Kidney epithelial cell (primary cell): Measurements from ENCODE around the gene B3GNT7. TPM values are rescaled to one million over a fixed set of nuclear protein-coding genes. Genes with fewer than 3 reads are reported as not detected.

Experiments
- DNase-seq: peaks from one replicate; pipeline ENCODE4 v3.0.0-alpha.2; 2010; ENCODE audit warnings: low read depth
- H3K27me3 ChIP-seq: 2 replicates; pipeline ENCODE4 v1.6.0; 2011; ENCODE audit warnings: low read length; ENCODE audit not compliant: control insufficient read depth, insufficient read depth
- H3K36me3 ChIP-seq: 2 replicates; pipeline ENCODE4 v1.5.1; 2011; ENCODE audit warnings: low read length; ENCODE audit not compliant: control insufficient read depth, insufficient read depth
- H3K4me3 ChIP-seq: 2 replicates; pipeline ENCODE4 v1.5.1; 2011; ENCODE audit warnings: low read depth, mild to moderate bottlenecking, control low read depth, low read length
- total RNA-seq: library from RNA; depleted of rRNA; stranded (reverse); fragments of >200 nt; gene quantifications from 2 replicates; pipeline ENCODE4 v1.2.3, GENCODE V29; 2015
- TF ChIP-seq, protein P1 (sequence below): IDR thresholded peaks from 2 replicates; pipeline ENCODE4 v1.5.1; 2011; ENCODE audit warnings: mild to moderate bottlenecking, moderate library complexity, low read length, control low read depth, inconsistent platforms; ENCODE audit not compliant: insufficient read depth, poor library complexity, severe bottlenecking

B3GNT7 gene
- total RNA-seq, 1 donor from 2014 or later, result 8.8 TPM

DNA sequence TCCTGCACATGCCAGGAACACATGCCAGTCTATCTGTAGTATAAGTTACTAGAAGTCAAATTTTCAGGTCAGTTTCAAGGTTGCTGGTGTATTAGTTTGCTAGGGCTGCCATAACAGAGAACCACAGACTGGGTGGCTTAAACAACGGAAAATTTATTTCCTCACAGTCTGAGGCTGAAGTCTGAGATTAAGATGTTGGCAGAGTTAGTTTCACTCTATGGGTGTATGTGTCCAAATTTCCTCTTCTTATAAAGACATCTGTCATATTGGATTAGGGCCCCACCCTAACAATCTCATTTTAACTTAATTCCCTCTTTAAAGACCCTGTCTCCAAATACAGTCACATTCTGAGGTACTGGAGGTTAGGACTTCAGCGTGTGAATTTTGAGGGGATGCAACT is 26.5 kb downstream of the B3GNT7 start:
- Histone ChIP-seq H3K4me3 (no peak overlapping the region), H3K36me3 (no peaks in the 10 kb centered on the region), H3K27me3 (no peaks in the 10 kb centered on the region)
- no peak for DNase-seq
- TF ChIP-seq, protein P1, sequence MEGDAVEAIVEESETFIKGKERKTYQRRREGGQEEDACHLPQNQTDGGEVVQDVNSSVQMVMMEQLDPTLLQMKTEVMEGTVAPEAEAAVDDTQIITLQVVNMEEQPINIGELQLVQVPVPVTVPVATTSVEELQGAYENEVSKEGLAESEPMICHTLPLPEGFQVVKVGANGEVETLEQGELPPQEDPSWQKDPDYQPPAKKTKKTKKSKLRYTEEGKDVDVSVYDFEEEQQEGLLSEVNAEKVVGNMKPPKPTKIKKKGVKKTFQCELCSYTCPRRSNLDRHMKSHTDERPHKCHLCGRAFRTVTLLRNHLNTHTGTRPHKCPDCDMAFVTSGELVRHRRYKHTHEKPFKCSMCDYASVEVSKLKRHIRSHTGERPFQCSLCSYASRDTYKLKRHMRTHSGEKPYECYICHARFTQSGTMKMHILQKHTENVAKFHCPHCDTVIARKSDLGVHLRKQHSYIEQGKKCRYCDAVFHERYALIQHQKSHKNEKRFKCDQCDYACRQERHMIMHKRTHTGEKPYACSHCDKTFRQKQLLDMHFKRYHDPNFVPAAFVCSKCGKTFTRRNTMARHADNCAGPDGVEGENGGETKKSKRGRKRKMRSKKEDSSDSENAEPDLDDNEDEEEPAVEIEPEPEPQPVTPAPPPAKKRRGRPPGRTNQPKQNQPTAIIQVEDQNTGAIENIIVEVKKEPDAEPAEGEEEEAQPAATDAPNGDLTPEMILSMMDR, result no peak

DNA sequence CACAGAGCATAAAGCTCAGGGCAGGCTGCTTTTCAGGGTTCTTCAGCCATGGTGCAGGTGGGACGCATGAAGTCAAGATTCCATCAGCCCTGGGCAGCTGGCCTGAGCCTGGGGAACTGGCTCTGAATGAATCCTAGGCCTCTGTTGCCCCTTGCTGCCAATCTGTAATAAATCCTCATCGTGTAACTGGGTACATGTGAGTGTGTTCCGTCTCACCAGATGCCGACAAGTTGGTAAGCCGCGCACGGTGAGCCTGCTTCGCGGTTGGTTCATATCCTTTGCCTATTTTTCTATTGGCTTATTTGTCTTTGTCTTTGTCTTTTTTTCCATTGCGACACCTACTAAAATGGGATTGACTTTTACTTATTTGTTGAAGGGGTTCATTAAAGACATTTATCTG is 27.7 kb downstream of the B3GNT7 start:
- Histone ChIP-seq H3K4me3 (no peak overlapping the region), H3K36me3 (no peaks in the 10 kb centered on the region), H3K27me3 (no peaks in the 10 kb centered on the region)
- no peak for DNase-seq
- TF ChIP-seq, protein P1, result no peak

DNA sequence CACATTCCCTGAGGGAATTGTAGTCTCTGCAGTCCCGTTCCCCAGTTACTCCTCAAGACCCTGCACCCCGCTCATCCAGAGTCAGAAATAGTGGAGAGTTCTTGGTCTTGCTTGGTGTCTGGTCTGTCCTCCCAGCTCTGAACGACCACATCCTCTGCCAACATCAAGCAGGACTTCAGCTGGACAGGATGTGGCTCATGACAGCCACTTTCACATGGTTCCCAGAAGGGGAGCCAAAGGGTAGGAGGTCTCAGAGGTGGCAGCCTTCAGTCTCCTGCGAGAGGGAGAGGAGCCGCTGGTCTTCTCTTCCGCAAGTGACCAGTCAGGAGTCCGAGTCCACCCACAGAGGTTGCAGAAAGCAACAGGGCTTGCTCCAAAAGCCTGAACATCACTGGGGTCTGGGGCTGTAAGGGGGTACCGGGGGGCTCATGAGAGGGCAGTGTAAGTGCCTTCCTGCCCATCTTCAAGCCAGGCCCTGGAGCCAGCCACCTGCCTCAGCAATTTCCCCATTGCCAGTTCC is 29.8 kb downstream of the B3GNT7 start:
- Histone ChIP-seq H3K36me3 (no peaks in the 10 kb centered on the region), H3K4me3 (no peak overlapping the region), H3K27me3 (no peaks in the 10 kb centered on the region)
- TF ChIP-seq, protein P1, result no peak
- no peak for DNase-seq

DNA sequence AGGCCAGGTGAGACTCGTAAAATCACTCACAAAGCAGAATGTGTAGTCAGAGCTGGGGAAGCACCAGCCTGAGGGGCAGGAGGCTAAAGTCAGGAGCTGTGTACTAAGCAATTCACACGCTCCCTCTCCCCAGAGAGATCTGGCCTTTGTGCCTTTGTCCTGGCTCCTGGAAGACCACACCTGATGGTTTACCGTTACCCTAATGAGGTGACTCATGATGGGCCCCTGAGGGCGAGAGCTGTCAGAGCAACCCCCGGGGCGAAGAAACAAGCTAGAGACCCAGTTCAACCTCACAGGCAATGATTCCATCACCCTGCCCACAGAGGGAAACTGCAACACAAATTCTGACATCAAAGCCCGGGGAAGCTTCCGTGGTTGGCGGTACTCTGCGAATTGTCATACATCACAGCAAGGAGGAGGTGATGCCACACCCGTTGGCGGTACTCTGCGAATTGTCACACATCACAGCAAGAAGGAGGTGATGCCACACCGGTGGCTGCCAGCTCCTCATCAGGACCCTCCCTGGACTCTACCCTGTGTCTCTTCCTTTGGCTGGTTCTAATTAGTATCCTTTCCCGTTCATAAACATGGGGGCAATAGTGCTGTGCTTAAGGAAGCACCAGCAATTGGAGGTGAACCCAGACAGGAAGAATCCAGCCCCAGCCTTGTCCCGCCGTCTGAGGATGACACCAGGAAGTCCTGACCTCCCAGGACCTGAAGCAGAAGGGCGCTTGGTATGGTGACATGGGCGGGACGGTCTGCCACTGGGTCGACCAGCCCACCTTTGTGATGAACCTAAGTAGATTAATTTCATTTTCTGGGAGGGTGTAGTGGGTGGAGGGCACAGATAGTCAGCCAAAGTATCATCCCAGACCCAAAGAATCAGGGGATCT is 30.5 kb downstream of the B3GNT7 start:
- Histone ChIP-seq H3K36me3 (no peaks in the 10 kb centered on the region), H3K27me3 (no peaks in the 10 kb centered on the region), H3K4me3 (no peak overlapping the region)
- DNase-seq, result no peak
- TF ChIP-seq, protein P1, result no peak

DNA sequence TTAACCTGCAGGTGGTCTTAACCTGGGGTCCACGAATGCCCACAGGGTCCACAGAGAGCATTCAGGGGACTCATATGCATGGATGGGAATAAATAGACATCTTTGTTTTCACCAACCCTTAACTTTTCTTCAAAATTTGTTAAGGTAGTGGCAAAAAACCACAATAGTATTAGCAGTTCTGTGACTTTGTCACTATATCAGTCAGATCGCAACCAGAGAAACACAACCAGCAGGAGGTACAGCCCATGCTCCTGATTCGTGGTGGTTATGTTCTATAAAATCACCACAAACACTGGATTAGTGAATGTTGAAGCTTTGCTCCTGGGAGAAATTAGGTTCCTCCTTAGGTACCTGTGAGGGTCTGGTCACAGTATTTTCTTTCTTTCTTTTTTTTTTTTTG is 31.6 kb downstream of the B3GNT7 start:
- Histone ChIP-seq H3K4me3 (no peak overlapping the region), H3K27me3 (no peaks in the 10 kb centered on the region), H3K36me3 (no peaks in the 10 kb centered on the region)
- no peak for DNase-seq
- TF ChIP-seq, protein P1, result no peak
